ENCODE results near the gene G6PC3.
"Not testable (repeated sequence)": the region's sequence is repeated elsewhere in the genome, so short reads cannot be mapped to it uniquely, and the experiment has no call there.

Gene G6PC3

GRCh38 chr17:44084131-44084538 lies 13.6 kb downstream of the G6PC3 start:
- DNase-seq = no peak

- no peak for DNase-seq
Measured at GRCh38 chr17:44084921-44085320, 14.4 kb downstream of the G6PC3 start.

- DNase-seq = no peak
Measured at GRCh38 chr17:44085908-44086307, 15.4 kb downstream of the G6PC3 start.

- DNase-seq = no peak
Measured at GRCh38 chr17:44086364-44087311, 16.1 kb downstream of the G6PC3 start.

GRCh38 chr17:44087319-44087718 lies 16.8 kb downstream of the G6PC3 start:
- no peak for DNase-seq

- DNase-seq = no peak
Measured at GRCh38 chr17:44088254-44088653, 17.7 kb downstream of the G6PC3 start.

- DNase-seq = no peak
Measured at GRCh38 chr17:44091200-44091997, 20.9 kb downstream of the G6PC3 start.

- no peak for DNase-seq
Measured at GRCh38 chr17:44092051-44092450, 21.5 kb downstream of the G6PC3 start.

- no peak for DNase-seq
Measured at GRCh38 chr17:44093231-44093900, 22.8 kb downstream of the G6PC3 start.

GRCh38 chr17:44094701-44095387 lies 24.3 kb downstream of the G6PC3 start:
- DNase-seq = no peak

GRCh38 chr17:44095388-44095646 lies 24.8 kb downstream of the G6PC3 start:
- no peak for DNase-seq

- DNase-seq = peak; percentile 79
Measured at GRCh38 chr17:44095647-44096496, 25.3 kb downstream of the G6PC3 start.

GRCh38 chr17:44097110-44097958 lies 26.8 kb downstream of the G6PC3 start:
- DNase-seq = no peak

GRCh38 chr17:44101858-44102257 lies 31.3 kb downstream of the G6PC3 start:
- DNase-seq = not testable (repeated sequence)

GRCh38 chr17:44102849-44103622 lies 32.5 kb downstream of the G6PC3 start:
- no peak for DNase-seq

GRCh38 chr17:44105483-44105882 lies 34.9 kb downstream of the G6PC3 start:
- no peak for DNase-seq

- no peak for DNase-seq
Measured at GRCh38 chr17:44105941-44106340, 35.4 kb downstream of the G6PC3 start.

- DNase-seq = no peak
Measured at GRCh38 chr17:44106801-44107200, 36.3 kb downstream of the G6PC3 start.

- DNase-seq = no peak
Measured at GRCh38 chr17:44108440-44109311, 38.1 kb downstream of the G6PC3 start.
